A673 (cell line): ENCODE results near the gene BTRC. TPM values are rescaled to one million over a fixed set of nuclear protein-coding genes. Genes with fewer than 3 reads are reported as not detected.

Experiments
- BruUV-seq: library from RNA; stranded (reverse); fragments of 400-500 nt; replicated peaks from 2 replicates; lab custom pipeline; 2021; lab: Mats Ljungman, UMichigan
- CTCF ChIA-PET: fragments of 300-600 bp; sonication (Branson Sonifier 250); formaldehyde crosslinking; loops from one replicate; lab custom pipeline; 2022; ENCODE audit warnings: antibody characterized with exemption; lab: Charles Lee
- POLR2A ChIA-PET: fragments of 300-600 bp; sonication (Branson Sonifier 250); formaldehyde crosslinking; loops from one replicate; lab custom pipeline; 2022; ENCODE audit warnings: antibody characterized with exemption; ENCODE audit not compliant: low non-redundant PET; lab: Charles Lee
- DNase-seq: peaks from one replicate; pipeline ENCODE4 v3.0.0-alpha.2; 2015; ENCODE audit warnings: low spot score
- H3K27ac ChIP-seq: fragments of 200-600 bp; sonication (generic); 2 replicates; pipeline ENCODE4 v1.5.1; 2016; ENCODE audit warnings: mixed run types, low read depth, mild to moderate bottlenecking, mixed read lengths, antibody characterized with exemption, low read length; ENCODE audit not compliant: poor library complexity, severe bottlenecking
- H3K27me3 ChIP-seq: fragments of 200-600 bp; sonication (generic); replicated peaks from 2 replicates; pipeline ENCODE4 v1.6.1; 2017; ENCODE audit warnings: mixed run types, low read depth, mild to moderate bottlenecking, mixed read lengths, antibody characterized with exemption, low read length; ENCODE audit not compliant: insufficient read depth, poor library complexity
- H3K36me3 ChIP-seq: fragments of 200-600 bp; sonication (generic); 2 replicates; pipeline ENCODE4 v1.6.1; 2016; ENCODE audit warnings: mixed run types, mild to moderate bottlenecking, mixed read lengths, antibody characterized with exemption, low read length; ENCODE audit not compliant: insufficient read depth, poor library complexity, severe bottlenecking
- H3K4me1 ChIP-seq: fragments of 200-600 bp; sonication (generic); 2 replicates; pipeline ENCODE4 v1.6.1; 2017; ENCODE audit warnings: mixed run types, mild to moderate bottlenecking, mixed read lengths, antibody characterized with exemption, low read length; ENCODE audit not compliant: insufficient read depth, poor library complexity, severe bottlenecking
- H3K4me3 ChIP-seq: fragments of 200-600 bp; sonication (generic); 2 replicates; pipeline ENCODE4 v1.5.1; 2016; ENCODE audit warnings: low read depth, mixed run types, mild to moderate bottlenecking, mixed read lengths, low read length; ENCODE audit not compliant: poor library complexity, severe bottlenecking
- H3K9me3 ChIP-seq: fragments of 200-600 bp; sonication (generic); 2 replicates; pipeline ENCODE4 v1.6.1; 2016; ENCODE audit warnings: mixed run types, low read depth, mild to moderate bottlenecking, mixed read lengths, antibody characterized with exemption, low read length; ENCODE audit not compliant: poor library complexity, severe bottlenecking
- EZH2 ChIP-seq: fragments of 200-600 bp; sonication (generic); IDR thresholded peaks from 2 replicates; pipeline ENCODE4 v1.6.1; 2017; ENCODE audit warnings: borderline replicate concordance, low read depth, mild to moderate bottlenecking, mixed read lengths, antibody characterized with exemption, low read length; ENCODE audit not compliant: poor library complexity, severe bottlenecking
- intact Hi-C: fragments of 100-400 bp; cut with micrococcal nuclease; formaldehyde crosslinking; loops from one replicate; pipeline ENCODE4 v1.10.0; 2022; ENCODE audit not compliant: unreplicated experiment
- total RNA-seq: library from RNA; stranded (reverse); gene quantifications from 2 replicates; pipeline ENCODE4 v1.2.3, GENCODE V29; 2021
- TF ChIP-seq, protein P1 (sequence below): fragments of 300-800, 200-600 bp; sonication (generic); conservative IDR thresholded peaks from 2 replicates; pipeline ENCODE4 v1.5.1; 2017; ENCODE audit warnings: low read depth, mild to moderate bottlenecking, antibody characterized with exemption, low read length, moderate library complexity, mixed read lengths

The BTRC gene
- total RNA-seq, 1 experiment from 2014 or later = 22.6 TPM

DNA sequence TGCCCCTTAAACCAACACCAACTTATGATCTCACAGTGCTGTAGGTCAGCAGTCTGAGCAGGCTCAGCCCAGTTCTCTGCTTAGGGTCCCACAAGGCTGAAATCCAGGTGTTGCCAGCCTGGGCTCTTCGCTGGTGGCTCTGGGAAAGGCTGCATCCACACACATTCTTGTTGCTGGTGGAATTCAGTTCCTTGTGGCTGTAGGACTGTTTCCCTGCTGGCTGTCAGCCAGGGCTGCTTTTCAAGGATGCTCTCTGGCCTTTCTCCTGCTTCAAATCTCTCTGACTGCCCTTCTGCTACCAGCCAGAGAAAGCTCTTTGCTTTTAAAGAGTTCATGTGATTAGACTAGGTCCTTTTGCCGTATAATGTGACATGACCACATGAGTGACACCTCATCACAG is 218.8 kb downstream of the BTRC start:
- BruUV-seq = no TSS peak
- no peak overlapping the region for H3K27ac ChIP-seq
- no peak overlapping the region for H3K4me3 ChIP-seq
- no peaks in the 10 kb centered on the region for H3K27me3 ChIP-seq
- TF ChIP-seq, protein P1, sequence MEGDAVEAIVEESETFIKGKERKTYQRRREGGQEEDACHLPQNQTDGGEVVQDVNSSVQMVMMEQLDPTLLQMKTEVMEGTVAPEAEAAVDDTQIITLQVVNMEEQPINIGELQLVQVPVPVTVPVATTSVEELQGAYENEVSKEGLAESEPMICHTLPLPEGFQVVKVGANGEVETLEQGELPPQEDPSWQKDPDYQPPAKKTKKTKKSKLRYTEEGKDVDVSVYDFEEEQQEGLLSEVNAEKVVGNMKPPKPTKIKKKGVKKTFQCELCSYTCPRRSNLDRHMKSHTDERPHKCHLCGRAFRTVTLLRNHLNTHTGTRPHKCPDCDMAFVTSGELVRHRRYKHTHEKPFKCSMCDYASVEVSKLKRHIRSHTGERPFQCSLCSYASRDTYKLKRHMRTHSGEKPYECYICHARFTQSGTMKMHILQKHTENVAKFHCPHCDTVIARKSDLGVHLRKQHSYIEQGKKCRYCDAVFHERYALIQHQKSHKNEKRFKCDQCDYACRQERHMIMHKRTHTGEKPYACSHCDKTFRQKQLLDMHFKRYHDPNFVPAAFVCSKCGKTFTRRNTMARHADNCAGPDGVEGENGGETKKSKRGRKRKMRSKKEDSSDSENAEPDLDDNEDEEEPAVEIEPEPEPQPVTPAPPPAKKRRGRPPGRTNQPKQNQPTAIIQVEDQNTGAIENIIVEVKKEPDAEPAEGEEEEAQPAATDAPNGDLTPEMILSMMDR = no peak
- TF ChIP-seq EZH2 = no peak
- H3K4me1 ChIP-seq = peaks cover 28% of the 10 kb centered on the region
- peaks cover 8% of the 10 kb centered on the region for H3K9me3 ChIP-seq
- DNase-seq = no peak
- ChIA-PET CTCF (no interaction called here), POLR2A (no interaction called here)
- no peaks in the 10 kb centered on the region for H3K36me3 ChIP-seq
- intact Hi-C loops = loop anchor here (5.0 kb wide), 2 partner anchors 270 to 410 kb away; no protein-coding TSS in a partner anchor

DNA sequence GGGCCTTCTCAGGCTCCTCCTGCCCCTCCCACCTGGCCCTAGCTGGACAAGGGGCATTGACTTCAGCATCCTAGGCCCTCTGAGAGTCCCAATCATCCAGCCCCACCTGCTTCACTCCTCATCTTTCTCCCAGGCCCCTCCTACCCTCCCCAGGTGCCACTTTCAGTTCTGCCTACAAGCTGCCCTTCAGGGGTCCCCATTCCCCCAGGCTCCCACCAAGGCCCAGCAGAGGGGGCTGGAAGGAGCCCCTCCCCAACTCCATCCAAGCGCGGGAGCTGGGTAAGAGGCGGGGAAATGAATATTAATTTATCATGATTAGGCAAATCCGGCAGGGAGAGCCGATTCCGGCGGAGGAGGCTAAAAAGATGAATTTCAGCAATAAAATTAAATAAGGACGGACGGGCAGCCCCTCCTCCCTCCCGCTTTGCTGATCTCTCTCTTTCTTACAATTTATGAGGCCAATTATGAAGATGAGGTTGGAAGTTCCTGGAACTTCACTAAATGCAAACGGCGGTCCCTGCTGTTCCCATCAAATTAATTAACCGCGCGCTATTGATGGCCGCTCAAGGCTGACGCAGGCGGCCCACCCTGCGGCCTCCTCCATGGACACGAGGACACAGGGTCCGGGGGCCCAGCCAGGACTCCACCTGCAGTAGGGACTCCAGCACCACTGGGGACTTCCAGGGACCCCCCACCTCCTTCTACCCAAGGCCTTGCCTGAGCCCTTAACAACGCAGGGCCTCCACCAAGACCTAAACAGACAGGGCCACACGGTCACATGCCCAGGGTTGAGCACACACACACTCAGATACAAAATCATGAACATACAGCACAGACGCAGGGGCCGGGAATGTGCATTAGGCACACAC is 220.2 kb downstream of the BTRC start:
- CTCF ChIA-PET = interaction anchor here (1.2 kb wide), 1 partner anchor 360 kb away, joined by 3 read pairs; no protein-coding TSS in a partner anchor
- Histone ChIP-seq H3K36me3 (no peaks in the 10 kb centered on the region), H3K9me3 (peaks cover 8% of the 10 kb centered on the region), H3K27ac (peak overlapping the region; percentile 28), H3K4me1 (peaks cover 28% of the 10 kb centered on the region), H3K4me3 (no peak overlapping the region), H3K27me3 (no peaks in the 10 kb centered on the region)
- no TSS peak for BruUV-seq
- intact Hi-C loops = loop anchor here (5.0 kb wide), 2 partner anchors 272 to 412 kb away; no protein-coding TSS in a partner anchor
- POLR2A ChIA-PET = no interaction called here
- TF ChIP-seq, protein P1 = no peak
- no peak for TF ChIP-seq EZH2
- peak; percentile 33 for DNase-seq

DNA sequence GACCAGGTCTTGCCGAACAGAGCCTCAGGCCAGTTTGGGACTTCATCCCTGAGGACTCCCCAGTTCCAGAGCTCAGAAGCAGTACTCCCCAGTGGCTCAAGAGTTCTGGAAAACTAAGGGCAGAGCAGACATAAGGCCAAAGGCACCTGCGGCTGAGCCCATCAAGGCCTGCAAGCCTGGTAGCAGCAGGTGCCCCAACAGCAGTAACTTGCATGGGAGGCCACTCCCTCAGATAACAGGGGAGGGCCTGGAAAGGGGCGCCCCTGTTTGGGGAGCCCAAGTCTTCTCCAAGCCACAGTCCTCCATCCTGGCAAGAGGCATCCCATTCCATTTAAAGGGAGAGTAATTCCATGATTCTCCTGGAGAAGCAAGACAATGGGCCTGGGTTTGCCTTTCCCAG is 221.1 kb downstream of the BTRC start:
- Histone ChIP-seq H3K36me3 (no peaks in the 10 kb centered on the region), H3K27ac (no peak overlapping the region), H3K27me3 (no peaks in the 10 kb centered on the region), H3K4me3 (no peak overlapping the region), H3K4me1 (peaks cover 20% of the 10 kb centered on the region), H3K9me3 (peaks cover 8% of the 10 kb centered on the region)
- intact Hi-C loops = no loop called here
- TF ChIP-seq EZH2 = no peak
- TF ChIP-seq, protein P1 = no peak
- BruUV-seq = no TSS peak
- POLR2A ChIA-PET = no interaction called here
- CTCF ChIA-PET = no interaction called here
- DNase-seq = no peak
